ENCODE results near the gene JPH3.

Gene JPH3

GRCh38 chr16:87582216-87582965 lies 19.9 kb upstream of the JPH3 start:
- DNase-seq (ENCODE audit: low spot score) = no peak
- TF ChIP-seq CTCF (IDR thresholded peaks at IDR 0.05; ENCODE audit: extremely low read depth, insufficient read depth, missing control alignments) = no peak
- in situ Hi-C loops (cut with MboI; ENCODE audit: low pct_unique_long_range_greater_than_20kb, low sequenced_read_pairs, unreplicated experiment) = no loop called here

GRCh38 chr16:87582966-87583325 lies 19.4 kb upstream of the JPH3 start:
- no peak for DNase-seq (ENCODE audit: low spot score)
- in situ Hi-C loops (cut with MboI; ENCODE audit: low pct_unique_long_range_greater_than_20kb, low sequenced_read_pairs, unreplicated experiment) = no loop called here
- no peak for TF ChIP-seq CTCF (IDR thresholded peaks at IDR 0.05; ENCODE audit: extremely low read depth, insufficient read depth, missing control alignments)

- DNase-seq (ENCODE audit: low spot score) = no peak
- TF ChIP-seq CTCF (IDR thresholded peaks at IDR 0.05; ENCODE audit: extremely low read depth, insufficient read depth, missing control alignments) = no peak
- in situ Hi-C loops (cut with MboI; ENCODE audit: low pct_unique_long_range_greater_than_20kb, low sequenced_read_pairs, unreplicated experiment) = no loop called here
Measured at GRCh38 chr16:87583453-87584131, 18.7 kb upstream of the JPH3 start.

DNA sequence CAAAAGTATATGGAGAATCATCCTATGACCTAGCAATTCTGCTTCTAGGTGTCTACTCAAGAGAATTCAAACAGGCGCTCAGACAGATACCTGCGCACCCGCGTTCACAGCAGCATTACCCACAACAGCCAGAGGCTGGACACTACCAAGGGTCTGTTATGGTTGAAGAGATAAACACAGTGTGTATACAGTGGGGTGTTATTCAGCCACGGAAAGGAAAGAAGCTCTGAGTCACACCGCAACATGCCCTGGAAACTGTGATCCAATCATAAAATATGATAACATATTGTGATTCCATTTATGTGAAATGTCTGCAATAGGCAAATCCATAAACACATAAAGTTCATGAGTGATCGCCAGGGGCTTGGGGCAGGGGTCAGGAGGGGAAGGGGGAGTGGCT lies 18.0 kb upstream of the JPH3 start:
- TF ChIP-seq CTCF (IDR thresholded peaks at IDR 0.05; ENCODE audit: extremely low read depth, insufficient read depth, missing control alignments) = no peak
- no peak for DNase-seq (ENCODE audit: low spot score)
- in situ Hi-C loops (cut with MboI; ENCODE audit: low pct_unique_long_range_greater_than_20kb, low sequenced_read_pairs, unreplicated experiment) = no loop called here

GRCh38 chr16:87584975-87585374 lies 17.3 kb upstream of the JPH3 start:
- DNase-seq (ENCODE audit: low spot score) = no peak
- in situ Hi-C loops (cut with MboI; ENCODE audit: low pct_unique_long_range_greater_than_20kb, low sequenced_read_pairs, unreplicated experiment) = no loop called here
- TF ChIP-seq CTCF (IDR thresholded peaks at IDR 0.05; ENCODE audit: extremely low read depth, insufficient read depth, missing control alignments) = no peak

GRCh38 chr16:87585442-87586200 lies 16.7 kb upstream of the JPH3 start:
- no peak for TF ChIP-seq CTCF (IDR thresholded peaks at IDR 0.05; ENCODE audit: extremely low read depth, insufficient read depth, missing control alignments)
- no peak for DNase-seq (ENCODE audit: low spot score)
- in situ Hi-C loops (cut with MboI; ENCODE audit: low pct_unique_long_range_greater_than_20kb, low sequenced_read_pairs, unreplicated experiment) = no loop called here
